ENCODE data around the gene TYSND1.

GRCh38 chr10:70115948-70116682 is 30.4 kb downstream of the TYSND1 start:
- TF ChIP-seq POLR2AphosphoS5 (IDR thresholded peaks at IDR 0.05; ENCODE audit: low read depth, low read length), result no peak
- TF ChIP-seq REST (IDR thresholded peaks at IDR 0.05; ENCODE audit: insufficient read depth in 1 of 2, low read depth in 2 of 2, low read length in 2 of 2), result no peak
